ENCODE measurements around the gene PADI6. TPM values are rescaled to one million over a fixed set of nuclear protein-coding genes. Genes with fewer than 3 reads are reported as not detected.

The PADI6 gene
- total RNA-seq, 4 donors from 2014 or later, result not detected

Other genes with a start within 250 kb of the PADI6 start
- gene PADI1, start 167.1 kb upstream of the PADI6 start, total RNA-seq, result 1 to 10 TPM in 2 of 4 donors, under 1 TPM in 1, not detected in 1; 0.27 to 2.5 (median 2.3) TPM
- gene PADI3, start 123.1 kb upstream of the PADI6 start, total RNA-seq, result under 1 TPM in 2 of 4 donors, not detected in 2; 0.20 to 0.31 TPM
- gene PADI4, start 64.0 kb upstream of the PADI6 start, total RNA-seq, result 1 to 10 TPM in 1 of 4 donors, not detected in 3; 1.6 TPM
- gene RCC2, start 67.5 kb downstream of the PADI6 start, total RNA-seq, result 10 to 100 TPM in 3 of 4 donors, 1 to 10 TPM in 1; 9.5 to 21.3 (median 18.5) TPM
- 10 to 100 TPM; 50.9 to 97.0 (median 80.3) TPM for gene ARHGEF10L, start 167.5 kb downstream of the PADI6 start, total RNA-seq

All from gastroesophageal sphincter (tissue), 4 donors.